Neural crest cell (in vitro differentiated cells): ENCODE measurements around the gene HCFC1R1. TPM values are rescaled to one million over a fixed set of nuclear protein-coding genes. Genes with fewer than 3 reads are reported as not detected.
A peak's percentile ranks its signal among the peaks of the same experiment; 100 is the strongest.

Experiments used
- DNase-seq: peaks from one replicate; pipeline ENCODE4 v3.0.0; 2021; ENCODE audit warnings: low read depth, mixed read lengths, low spot score
- H3K27ac Mint-ChIP-seq: one replicate; pipeline ENCODE4 v1.8.0; 2021; ENCODE audit warnings: mild to moderate bottlenecking, mixed read lengths; ENCODE audit not compliant: unreplicated experiment
- H3K27me3 Mint-ChIP-seq: 2 replicates; pipeline ENCODE4 v1.8.0; 2021; ENCODE audit warnings: low read depth, mild to moderate bottlenecking, mixed read lengths
- H3K36me3 Mint-ChIP-seq: 2 replicates; pipeline ENCODE4 v1.8.0; 2021; ENCODE audit warnings: low read depth, mild to moderate bottlenecking, mixed read lengths
- H3K4me1 Mint-ChIP-seq: 2 replicates; pipeline ENCODE4 v1.8.0; 2021; ENCODE audit warnings: mixed read lengths
- H3K4me3 Mint-ChIP-seq: one replicate; pipeline ENCODE4 v1.8.0; 2021; ENCODE audit warnings: mild to moderate bottlenecking, mixed read lengths
- H3K9me3 Mint-ChIP-seq: 2 replicates; pipeline ENCODE4 v1.8.0; 2021; ENCODE audit warnings: mixed read lengths
- total RNA-seq: library from RNA; stranded (reverse); gene quantifications from 2 replicates; pipeline ENCODE4 v1.2.1, GENCODE V29; 2021
- TF ChIP-seq, protein P1 (sequence below): fragments of 200-600 bp; sonication (generic); conservative IDR thresholded peaks from 2 replicates; pipeline ENCODE4 v1.5.0; 2021; ENCODE audit warnings: antibody characterized with exemption, mild to moderate bottlenecking

Gene HCFC1R1
- total RNA-seq, 1 donor from 2014 or later: 23.7 TPM

GRCh38 chr16:3022208-3022683 lies 1.5 kb downstream of the HCFC1R1 start:
- H3K4me3 Mint-ChIP-seq: peak overlapping the region; percentile 96
- DNase-seq: no peak

GRCh38 chr16:3021449-3022207 lies 2.1 kb downstream of the HCFC1R1 start:
- H3K4me1 Mint-ChIP-seq: peaks cover 41% of the 10 kb centered on the region
- H3K4me3 Mint-ChIP-seq: peak overlapping the region; percentile 96
- H3K36me3 Mint-ChIP-seq: peaks cover 2% of the 10 kb centered on the region
- TF ChIP-seq, protein P1, sequence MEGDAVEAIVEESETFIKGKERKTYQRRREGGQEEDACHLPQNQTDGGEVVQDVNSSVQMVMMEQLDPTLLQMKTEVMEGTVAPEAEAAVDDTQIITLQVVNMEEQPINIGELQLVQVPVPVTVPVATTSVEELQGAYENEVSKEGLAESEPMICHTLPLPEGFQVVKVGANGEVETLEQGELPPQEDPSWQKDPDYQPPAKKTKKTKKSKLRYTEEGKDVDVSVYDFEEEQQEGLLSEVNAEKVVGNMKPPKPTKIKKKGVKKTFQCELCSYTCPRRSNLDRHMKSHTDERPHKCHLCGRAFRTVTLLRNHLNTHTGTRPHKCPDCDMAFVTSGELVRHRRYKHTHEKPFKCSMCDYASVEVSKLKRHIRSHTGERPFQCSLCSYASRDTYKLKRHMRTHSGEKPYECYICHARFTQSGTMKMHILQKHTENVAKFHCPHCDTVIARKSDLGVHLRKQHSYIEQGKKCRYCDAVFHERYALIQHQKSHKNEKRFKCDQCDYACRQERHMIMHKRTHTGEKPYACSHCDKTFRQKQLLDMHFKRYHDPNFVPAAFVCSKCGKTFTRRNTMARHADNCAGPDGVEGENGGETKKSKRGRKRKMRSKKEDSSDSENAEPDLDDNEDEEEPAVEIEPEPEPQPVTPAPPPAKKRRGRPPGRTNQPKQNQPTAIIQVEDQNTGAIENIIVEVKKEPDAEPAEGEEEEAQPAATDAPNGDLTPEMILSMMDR: peak; percentile 44
- H3K27ac Mint-ChIP-seq: peak overlapping the region; percentile 72
- peaks cover 44% of the 10 kb centered on the region for H3K27me3 Mint-ChIP-seq
- peak; percentile 79 for DNase-seq
- no peaks in the 10 kb centered on the region for H3K9me3 Mint-ChIP-seq

More at GRCh38 chr16:3022208-3022683, 1.5 kb downstream of the HCFC1R1 start:
- TF ChIP-seq, protein P1: no peak
- H3K27ac Mint-ChIP-seq: peak overlapping the region; percentile 27
- H3K4me1 Mint-ChIP-seq: peaks cover 41% of the 10 kb centered on the region
- no peaks in the 10 kb centered on the region for H3K9me3 Mint-ChIP-seq
- peaks cover 2% of the 10 kb centered on the region for H3K36me3 Mint-ChIP-seq
- H3K27me3 Mint-ChIP-seq: peaks cover 38% of the 10 kb centered on the region

GRCh38 chr16:3020604-3021448 lies 2.9 kb downstream of the HCFC1R1 start:
- Mint-ChIP-seq H3K9me3 (no peaks in the 10 kb centered on the region), H3K27me3 (peaks cover 52% of the 10 kb centered on the region), H3K27ac (peak overlapping the region; percentile 72), H3K4me1 (peaks cover 41% of the 10 kb centered on the region), H3K36me3 (peaks cover 2% of the 10 kb centered on the region), H3K4me3 (peak overlapping the region; percentile 96)
- TF ChIP-seq, protein P1: no peak
- DNase-seq: no peak

DNA sequence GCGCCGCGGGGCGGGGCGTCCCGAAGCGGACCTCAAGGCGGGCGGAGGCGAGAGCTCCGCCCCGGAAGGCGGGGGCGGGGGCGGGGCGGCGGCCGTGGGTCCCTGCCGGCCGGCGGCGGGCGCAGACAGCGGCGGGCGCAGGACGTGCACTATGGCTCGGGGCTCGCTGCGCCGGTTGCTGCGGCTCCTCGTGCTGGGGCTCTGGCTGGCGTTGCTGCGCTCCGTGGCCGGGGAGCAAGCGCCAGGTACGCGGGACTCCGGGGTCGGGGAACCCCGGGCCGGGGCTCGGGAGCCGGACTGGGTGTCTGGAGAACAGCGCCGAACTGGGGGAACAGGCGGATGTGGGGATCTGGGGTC lies 3.5 kb downstream of the HCFC1R1 start, which contains the start of gene TNFRSF12A:
Gene TNFRSF12A (plus strand): TSS at position 122 of the 357 bp plus-strand sequence. CDS start 30 bp downstream, at position 152.
- Mint-ChIP-seq H3K4me3 (peak within 1 kb of the TSS; percentile 96), H3K36me3 (peaks cover 2% of the 10 kb centered on the region), H3K27me3 (peaks cover 57% of the 10 kb centered on the region), H3K9me3 (no peaks in the 10 kb centered on the region), H3K4me1 (peaks cover 41% of the 10 kb centered on the region), H3K27ac (peak within 1 kb of the TSS; percentile 72)
- TF ChIP-seq, protein P1: no peak
- peak; percentile 59 for DNase-seq

DNA sequence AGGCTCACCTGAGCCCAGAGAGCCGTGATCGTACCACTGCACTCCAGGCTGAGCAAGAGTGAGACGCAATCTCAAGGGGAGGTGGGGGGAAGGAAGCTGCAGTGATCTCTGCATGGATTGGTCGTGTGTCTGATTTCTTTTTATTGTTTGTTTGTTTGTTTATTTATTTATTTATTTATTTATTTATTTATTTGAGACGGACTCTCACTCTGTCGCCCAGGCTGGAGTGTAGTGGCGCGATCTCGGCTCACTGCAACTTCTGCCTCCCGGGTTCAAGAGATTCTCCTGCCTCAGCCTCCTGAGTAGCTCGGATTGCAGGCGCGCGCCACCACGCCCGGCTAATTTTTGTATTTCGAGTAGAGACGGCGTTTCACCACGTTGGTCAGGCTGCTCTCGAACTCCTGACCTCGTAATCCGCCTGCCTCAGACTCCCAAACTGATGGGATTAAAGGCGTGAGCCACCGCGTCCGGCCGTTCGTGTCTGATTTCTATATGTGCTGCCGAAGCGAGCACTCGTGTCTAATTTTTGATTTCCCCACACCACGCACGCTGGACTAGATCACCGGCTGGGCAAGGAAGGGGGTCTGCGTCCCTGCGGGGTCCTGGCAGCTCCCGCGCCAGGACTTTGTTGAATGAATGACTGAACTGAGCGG lies 4.0 kb downstream of the HCFC1R1 start:
- DNase-seq: no peak
- Mint-ChIP-seq H3K4me3 (peak overlapping the region; percentile 88), H3K36me3 (peaks cover 2% of the 10 kb centered on the region), H3K27ac (no peak overlapping the region), H3K4me1 (peaks cover 44% of the 10 kb centered on the region), H3K27me3 (peaks cover 62% of the 10 kb centered on the region), H3K9me3 (no peaks in the 10 kb centered on the region)
- TF ChIP-seq, protein P1: no peak
